Activated T-cell treated with anti-CD3 and anti-CD28 coated beads for 24 hours (primary cell): ENCODE data around the gene ASIC4.

Source experiments
- DNase-seq: peaks from one replicate; pipeline ENCODE4 v3.0.0-alpha.2; 2020; ENCODE audit warnings: low read depth

Gene ASIC4

GRCh38 chr2:219482674-219483405 is 31.4 kb upstream of the ASIC4 start:
- no peak for DNase-seq

DNA sequence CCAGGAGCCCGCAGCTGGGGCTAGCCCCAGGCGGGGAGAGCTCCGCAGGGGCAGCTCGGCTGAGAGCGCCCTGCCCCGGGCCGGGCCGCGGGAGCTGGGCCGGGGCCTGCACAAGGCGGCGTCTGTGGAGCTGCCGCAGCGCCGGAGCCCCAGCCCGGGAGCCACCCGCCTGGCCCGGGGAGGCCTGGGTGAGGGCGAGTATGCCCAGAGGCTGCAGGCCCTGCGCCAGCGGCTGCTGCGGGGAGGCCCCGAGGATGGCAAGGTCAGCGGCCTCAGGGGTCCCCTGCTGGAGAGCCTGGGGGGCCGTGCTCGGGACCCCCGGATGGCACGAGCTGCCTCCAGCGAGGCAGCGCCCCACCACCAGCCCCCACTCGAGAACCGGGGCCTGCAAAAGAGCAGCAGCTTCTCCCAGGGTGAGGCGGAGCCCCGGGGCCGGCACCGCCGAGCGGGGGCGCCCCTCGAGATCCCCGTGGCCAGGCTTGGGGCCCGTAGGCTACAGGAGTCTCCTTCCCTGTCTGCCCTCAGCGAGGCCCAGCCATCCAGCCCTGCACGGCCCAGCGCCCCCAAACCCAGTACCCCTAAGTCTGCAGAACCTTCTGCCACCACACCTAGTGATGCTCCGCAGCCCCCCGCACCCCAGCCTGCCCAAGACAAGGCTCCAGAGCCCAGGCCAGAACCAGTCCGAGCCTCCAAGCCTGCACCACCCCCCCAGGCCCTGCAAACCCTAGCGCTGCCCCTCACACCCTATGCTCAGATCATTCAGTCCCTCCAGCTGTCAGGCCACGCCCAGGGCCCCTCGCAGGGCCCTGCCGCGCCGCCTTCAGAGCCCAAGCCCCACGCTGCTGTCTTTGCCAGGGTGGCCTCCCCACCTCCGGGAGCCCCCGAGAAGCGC is 30.6 kb upstream of the ASIC4 start:
- DNase-seq: no peak

GRCh38 chr2:219484343-219485200 is 29.7 kb upstream of the ASIC4 start:
- no peak for DNase-seq

DNA sequence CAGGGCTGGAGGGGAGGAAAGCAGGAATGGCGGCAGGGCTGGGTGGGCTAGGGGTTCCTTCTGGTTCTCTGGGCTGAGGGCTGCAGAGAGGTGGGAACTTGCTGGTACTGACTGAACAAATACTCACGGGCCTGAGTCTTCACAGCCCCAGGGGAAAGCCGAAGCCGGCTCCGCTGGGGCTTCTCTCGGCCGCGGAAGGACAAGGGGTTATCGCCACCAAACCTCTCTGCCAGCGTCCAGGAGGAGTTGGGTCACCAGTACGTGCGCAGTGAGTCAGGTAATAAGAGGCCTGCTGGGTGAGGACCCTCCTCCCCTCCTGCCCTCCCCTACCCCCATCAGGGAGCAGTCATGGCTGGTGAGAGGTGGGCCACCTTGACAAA is 29.1 kb upstream of the ASIC4 start:
- no peak for DNase-seq

- DNase-seq: no peak
Observed at GRCh38 chr2:219486380-219486959, 27.8 kb upstream of the ASIC4 start.

- DNase-seq: no peak
Observed at GRCh38 chr2:219488149-219488843, 26.0 kb upstream of the ASIC4 start.

DNA sequence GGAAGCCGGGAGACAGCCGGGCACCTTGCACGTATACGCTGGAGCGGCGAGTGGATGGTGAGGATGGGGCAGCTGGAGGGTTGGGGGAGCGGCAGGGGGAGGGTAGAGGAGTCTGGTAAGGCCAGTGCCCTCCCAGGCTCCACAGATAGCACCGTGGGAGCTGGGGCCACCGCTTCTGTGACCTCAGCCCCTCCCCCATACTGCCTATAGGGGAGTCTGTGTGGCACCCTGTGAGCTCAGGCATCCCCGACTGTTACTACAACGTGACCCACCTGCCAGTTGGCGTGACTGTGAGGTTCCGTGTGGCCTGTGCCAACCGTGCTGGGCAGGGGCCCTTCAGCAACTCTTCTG is 25.5 kb upstream of the ASIC4 start:
- DNase-seq: no peak

GRCh38 chr2:219489315-219489714 is 25.0 kb upstream of the ASIC4 start:
- DNase-seq: no peak

- no peak for DNase-seq
Observed at GRCh38 chr2:219490186-219490585, 24.1 kb upstream of the ASIC4 start.

DNA sequence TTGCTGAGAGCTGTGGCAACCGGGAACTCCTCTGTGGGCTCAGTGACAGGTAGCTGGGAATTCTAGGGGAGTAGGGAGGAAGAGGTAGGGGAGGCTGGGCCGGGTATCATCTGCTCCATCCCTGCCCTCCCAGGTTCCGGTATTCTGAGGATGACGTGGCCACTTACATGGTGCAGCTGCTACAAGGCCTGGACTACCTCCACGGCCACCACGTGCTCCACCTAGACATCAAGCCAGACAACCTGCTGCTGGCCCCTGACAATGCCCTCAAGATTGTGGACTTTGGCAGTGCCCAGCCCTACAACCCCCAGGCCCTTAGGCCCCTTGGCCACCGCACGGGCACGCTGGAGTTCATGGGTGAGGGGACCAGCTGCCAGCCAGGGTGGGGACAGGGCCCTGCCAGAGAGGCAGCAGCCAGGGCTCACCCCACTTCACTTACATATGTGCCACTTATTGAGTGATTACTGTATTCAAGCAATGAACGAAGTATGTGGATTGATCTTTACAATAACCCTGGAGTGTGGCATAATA is 23.6 kb upstream of the ASIC4 start:
- DNase-seq: no peak

DNA sequence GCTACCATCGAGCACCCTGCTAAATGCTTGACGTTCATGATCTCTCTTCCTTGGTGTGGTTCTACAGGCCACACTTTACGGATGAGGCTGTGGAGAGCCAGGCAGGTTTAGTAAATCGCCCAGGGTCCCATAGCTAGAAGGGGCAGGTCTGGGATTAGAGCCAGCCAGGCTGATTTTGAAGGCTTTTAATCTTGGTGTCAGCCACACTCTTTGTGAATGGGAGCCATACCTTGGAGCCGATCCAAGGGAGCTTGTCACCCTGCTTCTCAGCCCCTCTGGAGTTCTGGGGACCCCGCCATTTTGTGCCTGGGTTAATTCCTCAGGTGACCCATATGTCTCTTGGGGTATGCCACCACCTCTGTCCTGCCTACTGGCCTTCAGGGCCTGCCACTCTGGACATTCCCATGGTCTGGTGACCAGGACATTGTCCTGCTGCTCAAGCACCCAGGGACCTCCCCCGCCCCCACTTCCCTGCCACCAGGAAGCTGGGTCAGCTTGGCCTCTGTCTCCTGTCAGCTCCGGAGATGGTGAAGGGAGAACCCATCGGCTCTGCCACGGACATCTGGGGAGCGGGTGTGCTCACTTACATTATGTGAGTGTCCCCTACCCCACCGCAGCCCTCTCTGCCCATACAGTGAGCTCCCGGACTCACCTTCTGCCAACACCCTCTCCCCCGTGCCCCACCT is 22.9 kb upstream of the ASIC4 start:
- DNase-seq: no peak

DNA sequence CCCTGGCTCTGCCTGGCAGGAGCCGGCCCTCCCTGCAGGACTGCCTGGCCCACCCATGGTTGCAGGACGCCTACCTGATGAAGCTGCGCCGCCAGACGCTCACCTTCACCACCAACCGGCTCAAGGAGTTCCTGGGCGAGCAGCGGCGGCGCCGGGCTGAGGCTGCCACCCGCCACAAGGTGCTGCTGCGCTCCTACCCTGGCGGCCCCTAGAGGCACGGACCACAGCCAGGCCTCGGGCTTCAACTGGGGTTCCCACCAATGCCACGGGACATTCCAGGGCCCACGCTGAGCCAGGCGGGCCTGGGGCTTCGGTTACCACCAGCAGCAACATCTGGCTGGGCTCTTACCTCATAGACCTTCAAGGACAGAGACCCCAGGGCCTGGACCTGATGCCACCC is 21.7 kb upstream of the ASIC4 start:
- DNase-seq: no peak

DNA sequence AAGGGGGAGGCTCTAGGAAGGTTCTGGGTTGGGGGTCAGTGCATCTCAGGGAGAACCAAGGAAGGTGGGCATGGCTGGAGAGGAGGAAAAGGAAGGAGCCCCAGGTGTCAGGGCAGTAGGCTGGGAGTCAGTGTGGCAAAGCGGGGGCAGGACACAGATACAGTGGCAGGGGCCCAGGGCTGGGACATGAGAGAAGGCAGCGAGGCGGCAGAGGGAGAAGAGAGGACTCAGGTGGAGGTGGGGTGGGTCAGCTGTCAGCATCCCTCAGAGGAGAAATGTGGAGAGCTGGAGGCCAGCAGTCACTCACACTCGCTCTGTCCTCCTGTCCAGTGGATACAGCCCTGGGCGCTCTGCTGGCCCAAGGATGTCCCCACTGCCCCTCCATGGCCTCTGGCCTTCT is 21.2 kb upstream of the ASIC4 start:
- no peak for DNase-seq

GRCh38 chr2:219494952-219495530 is 19.2 kb upstream of the ASIC4 start:
- no peak for DNase-seq

DNA sequence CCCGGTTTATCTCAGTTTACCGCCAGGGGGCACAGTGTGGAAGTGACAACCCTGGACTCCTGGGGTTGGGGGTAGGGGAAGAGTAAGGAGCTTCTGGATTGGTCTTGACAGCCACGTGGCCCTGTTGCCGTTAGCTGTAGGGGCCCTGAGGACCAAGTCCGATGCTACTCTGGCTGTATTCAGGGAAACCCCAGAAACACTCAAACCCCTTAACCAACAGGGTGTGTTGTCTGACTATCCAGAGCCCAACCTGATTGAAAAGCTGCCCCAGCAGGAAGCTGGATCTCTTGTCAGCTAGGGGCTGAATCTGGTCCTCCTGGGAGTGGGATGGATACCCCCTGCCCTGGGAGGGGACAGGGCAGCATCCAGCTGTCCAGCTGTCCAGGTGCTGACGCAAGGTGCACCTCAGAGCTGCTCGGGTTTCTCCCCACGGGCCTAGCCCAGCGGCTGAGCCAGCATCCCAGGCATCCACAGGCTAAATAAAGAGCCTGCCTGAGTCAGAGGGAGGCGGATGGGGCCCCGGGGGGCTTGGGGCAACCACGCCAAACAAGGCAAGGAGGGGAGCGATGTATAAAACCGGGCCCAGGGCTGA is 18.7 kb upstream of the ASIC4 start:
- peak; percentile 47 for DNase-seq

GRCh38 chr2:219496247-219496824 is 17.9 kb upstream of the ASIC4 start:
- no peak for DNase-seq

GRCh38 chr2:219496825-219497494 is 17.3 kb upstream of the ASIC4 start:
- no peak for DNase-seq

DNA sequence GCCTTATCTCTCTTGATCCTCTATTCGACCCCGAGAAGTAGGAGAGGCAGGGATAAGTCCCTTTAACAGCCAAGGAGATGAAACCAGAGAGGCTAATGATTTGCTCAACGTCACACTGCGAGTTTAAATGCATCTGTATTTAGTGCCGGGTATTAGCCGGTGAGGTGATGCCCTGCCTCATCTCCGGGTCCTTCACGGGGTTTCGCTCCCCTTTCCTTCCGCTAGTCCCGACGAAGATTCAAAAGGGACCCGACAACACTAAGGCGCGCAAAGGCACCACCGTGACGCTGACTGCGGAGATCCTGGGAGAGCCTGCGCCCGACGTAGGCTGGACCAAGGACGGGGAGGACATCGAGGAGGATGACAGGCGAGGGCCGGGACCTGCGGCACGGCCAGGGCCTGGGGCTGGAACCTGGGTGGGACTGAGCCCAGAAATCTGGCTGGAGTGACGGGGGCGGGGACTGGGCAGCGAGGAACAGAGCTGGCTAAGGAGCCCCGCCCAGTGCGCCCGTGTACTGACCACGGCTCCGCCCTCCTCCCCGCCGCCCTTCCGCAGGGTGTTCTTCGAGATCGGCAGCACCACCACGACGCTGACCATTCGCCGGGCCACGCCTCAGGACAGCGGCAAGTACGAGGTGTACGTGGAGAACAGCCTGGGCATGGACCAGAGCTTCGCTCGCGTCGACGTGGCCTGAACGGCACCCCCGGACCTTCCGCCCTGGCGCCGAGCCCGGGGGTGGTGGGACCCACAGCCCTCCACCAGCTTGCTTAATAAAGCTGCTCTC is 16.6 kb upstream of the ASIC4 start:
- DNase-seq: no peak
